ENCODE data around the gene RRP12.
"Not testable (repeated sequence)": the region's sequence is repeated elsewhere in the genome, so short reads cannot be mapped to it uniquely, and the experiment has no call there.

Gene RRP12

DNA sequence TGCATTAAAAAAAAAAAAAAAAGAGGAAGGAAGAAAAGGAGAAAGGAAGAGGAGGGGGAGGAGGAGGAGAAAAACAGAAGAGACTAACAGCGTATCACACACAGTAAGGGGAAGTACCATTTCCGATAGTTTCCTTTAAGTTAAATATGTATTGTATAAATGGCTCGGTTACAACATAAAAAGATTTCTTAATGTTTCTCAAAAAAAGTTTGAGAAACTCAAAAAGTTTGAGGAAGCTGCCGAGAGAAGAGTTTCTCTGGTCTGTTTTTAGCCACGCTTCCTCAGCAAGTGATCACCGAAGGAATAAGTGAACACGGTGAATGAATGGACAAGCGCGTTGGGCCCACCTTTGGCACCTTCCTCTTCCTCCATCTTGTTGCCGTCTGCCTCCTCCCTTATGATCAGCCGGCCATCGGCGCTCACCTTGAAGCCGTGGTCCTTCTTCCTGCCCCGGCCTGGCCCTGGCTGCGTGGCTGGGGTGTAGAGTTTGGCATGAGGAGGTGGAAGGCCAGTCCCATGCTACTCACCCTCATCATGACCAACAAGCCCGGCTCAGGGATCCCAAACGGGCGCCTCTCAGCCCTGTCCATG is 35.3 kb downstream of the RRP12 start:
- DNase-seq (ENCODE audit: low read depth), result no peak

DNA sequence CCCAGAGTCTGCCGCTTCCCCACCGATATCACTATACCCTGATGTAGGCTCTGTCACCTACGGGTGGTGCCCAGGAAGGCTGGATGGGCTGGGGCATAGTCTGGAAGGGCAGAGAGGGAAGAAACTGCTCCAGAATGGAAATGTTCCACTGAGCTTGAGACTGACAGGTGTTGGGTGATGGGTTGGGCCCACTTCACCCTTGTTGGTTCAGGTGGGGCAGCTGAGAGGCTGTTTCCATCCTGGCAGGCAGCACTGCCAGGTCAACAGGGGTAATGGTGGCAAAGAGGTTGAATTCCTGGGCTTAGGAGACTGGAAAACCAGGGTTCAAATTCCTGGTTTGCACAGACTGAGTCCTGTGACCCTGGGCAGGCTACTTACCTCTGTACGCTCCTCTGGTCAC is 38.1 kb downstream of the RRP12 start:
- DNase-seq (ENCODE audit: low read depth), result no peak

DNA sequence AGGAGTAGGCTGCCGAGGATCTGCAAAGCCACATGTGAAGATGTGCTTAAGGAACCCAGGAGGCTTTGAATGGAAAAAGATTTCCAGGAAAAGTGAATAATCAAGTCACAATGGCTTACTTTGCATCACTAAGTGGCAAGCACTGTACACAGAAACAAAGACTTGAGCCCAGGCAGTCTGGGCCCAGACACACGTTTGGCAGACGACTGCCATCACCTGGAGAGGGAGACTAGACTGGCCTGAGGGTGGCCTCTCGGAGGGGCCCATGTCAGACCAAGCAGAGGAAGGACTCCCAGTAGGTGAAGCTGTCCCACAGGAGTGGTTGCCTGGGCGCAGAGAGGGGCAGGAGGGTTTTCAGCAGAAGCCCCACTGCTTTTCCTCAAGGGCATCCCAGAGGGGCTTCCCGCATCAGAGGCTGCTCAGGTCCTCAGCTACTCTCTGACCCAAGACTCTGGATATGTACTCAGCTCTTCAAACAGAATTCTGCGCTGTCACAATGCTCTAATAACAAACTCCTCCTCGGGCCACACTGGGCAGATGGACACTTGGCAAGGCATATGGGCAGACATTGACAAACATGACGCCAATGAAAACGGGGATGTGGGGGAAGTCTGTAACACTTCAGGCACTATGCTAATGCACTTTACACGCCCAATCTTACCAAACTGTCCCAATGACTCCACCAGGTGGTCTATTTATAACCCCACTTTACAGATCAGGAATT is 38.7 kb downstream of the RRP12 start:
- no peak for DNase-seq (ENCODE audit: low read depth)

DNA sequence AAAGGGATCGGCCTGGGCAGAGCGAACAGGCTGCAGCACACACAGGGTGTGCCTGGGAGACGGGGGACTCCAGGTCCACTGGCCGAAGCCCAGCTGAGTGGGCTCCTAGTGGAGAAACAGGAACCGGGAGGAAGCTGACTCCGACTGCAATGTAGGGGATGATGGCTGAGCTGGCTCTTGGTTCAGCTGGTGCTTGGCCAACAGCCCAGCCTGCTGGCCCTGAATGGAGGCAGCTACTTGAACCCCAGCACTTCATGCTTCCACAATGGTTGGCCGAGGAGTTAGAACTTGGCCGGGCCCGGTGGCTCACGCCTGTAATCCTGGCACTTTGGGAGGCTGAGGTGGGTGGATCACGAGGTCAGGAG is 39.6 kb downstream of the RRP12 start:
- no peak for DNase-seq (ENCODE audit: low read depth)

DNA sequence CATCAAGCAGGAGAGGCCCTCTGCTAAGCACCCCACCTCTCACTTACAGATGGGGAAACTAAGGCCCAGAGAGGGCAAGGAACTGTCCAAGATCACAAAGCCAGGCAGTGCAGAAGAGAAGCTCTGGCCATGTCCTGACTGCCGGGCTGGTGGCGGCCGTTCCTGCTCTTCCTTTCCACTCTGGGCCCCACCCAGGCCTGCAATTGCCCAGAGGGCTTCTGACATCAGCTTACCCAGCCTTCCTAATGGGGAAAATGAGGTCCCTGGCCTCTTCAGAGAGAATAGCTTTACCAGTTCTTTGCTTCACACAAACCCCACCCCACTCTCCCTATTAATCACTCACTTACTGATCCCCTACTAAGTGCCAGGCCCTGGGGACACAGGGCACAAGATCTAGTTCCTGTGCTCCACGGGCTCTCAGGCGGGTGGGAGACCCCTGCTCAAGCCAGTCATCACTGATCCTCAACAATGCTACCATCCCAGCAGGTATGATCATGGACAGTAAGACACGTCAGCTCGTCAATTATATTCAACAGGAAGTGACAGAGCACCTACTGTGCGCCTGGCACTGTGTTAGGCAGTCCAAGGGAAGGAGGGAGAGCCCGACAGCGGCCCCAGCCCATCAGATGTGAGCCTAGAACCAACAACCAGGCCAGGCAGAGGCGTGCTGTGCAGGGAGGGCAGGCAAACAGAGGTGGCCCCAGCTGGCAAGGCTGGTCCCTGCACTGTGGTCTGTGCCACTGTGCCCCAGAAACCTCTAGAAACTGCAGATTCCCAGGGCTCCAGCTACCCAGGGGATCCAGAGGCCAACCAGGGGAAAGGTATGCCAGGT is 40.2 kb downstream of the RRP12 start:
- DNase-seq (ENCODE audit: low read depth), result no peak

DNA sequence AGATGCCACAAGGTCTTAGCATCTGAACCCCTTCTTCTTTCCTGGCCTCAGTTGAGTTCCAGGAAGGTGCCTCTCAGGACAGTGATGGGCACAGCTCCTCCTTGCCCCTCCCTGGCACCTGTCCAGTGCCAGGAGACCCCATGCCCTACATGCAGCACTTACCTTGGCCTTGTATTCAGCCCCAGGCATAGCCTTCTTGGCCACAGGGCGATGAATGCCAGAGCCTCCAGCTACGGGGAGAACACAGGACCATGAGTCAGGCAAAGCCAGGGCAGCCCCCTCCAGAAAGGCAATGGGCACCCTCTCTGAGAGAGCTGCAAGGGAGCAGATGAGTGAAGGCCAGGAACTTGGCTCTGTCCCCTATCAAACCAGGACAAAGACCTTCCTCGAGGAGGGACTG is 42.4 kb downstream of the RRP12 start:
- no peak for DNase-seq (ENCODE audit: low read depth)

DNA sequence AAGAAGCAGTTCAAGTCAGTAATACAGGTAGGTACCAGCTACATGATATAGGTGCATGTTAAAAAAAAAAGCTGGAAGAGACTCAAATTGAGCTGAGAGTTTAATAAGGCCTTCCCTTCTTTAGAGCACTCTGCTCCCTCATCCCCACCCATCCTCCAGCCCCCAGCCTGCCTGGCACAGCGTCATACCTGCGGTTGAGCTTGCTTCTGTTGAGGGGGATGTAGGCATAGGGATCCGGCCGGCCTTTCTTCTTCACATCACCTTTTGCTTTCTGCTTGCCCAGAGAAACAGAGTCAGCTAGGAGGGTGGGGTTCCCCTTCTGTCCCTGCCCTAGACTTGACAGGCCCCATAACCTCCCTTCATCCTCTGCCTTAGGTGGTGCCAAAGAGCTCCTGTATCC is 42.8 kb downstream of the RRP12 start:
- DNase-seq (ENCODE audit: low read depth), result no peak

DNA sequence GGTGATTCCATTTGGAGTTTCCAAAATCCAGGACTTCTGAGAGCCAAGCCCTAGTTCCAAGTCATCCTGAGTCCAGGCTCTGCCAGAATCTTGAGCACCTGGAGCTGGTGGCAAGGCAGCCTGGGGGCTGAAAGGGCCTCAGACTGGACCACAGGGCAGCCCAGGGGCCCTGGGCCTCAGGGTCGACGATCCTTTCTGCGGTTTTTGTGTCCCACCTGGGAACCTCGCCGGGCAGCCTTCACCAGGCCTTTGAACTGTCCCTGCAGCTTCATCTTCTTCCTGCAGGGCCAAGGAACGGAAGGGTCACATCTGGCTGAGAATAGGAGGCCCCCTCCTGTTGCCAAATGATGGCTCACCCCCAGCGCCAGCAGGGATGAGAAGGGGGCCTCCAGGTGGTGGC is 44.2 kb downstream of the RRP12 start:
- DNase-seq (ENCODE audit: low read depth), result no peak

DNA sequence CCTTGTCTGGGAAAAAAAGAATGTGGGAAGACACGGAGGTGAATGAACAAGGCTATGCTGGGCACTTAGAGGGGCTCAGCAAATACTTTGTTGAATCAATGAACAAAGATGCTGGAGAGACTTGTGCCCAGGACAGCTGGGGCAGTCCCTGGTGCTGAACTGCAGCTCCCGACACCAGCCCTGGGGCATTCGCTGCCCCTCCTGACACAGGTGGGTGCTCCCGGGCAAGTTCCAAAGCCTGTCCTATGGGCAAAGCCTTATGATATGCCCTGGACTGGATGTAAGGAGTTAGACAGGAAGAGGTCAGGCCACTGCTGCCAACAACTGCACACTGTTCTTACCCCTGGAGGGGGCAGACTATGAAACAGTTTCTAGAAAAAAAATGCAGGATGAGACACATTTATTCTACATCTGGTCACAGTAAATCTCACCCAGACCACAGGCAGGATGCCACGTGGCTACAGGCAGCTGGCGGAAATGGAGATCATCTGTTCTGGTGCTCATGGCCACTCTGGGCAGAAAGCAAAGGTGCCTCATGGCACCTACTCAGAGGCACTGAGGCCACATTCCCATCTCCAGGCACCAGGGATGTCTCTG is 44.7 kb downstream of the RRP12 start:
- no peak for DNase-seq (ENCODE audit: low read depth)

DNA sequence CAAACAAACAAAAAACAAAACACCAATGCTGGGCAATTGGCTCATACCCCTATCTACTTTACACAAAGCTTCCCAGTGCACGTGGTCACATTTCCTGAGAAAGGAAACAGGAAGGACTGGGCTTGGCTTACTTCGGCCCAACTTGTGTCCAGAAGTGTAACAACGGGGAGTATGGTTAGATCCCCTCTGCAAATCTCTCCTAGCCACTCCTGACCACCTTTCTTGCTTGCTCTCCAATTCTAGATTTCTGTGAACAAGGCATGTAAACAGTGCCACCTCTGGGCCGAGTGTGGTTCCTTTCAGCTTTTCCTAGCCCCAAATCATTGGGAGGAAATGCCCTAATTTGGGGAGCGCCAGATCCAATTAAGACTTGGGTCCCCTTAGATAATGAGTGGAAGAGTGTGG is 45.6 kb downstream of the RRP12 start:
- no peak for DNase-seq (ENCODE audit: low read depth)

DNA sequence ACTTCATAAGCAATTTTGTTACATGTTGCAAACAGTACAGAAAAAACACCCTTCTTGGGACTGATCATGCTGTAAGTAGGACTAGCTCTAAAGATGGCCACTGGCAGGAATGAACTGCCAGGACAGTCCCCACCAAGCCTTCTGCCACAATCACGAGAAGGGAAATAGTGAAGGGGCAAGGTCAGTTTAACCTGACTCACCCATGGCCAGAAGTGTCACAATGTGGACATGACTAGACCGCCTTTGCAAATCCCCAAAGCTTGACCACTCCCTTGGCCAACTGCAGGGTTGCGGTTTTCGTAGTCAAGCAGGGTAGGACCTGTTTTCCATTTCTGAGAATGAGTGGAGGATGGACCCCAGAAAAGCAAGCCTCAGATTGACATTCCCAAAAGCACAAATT is 47.2 kb downstream of the RRP12 start:
- no peak for DNase-seq (ENCODE audit: low read depth)

DNA sequence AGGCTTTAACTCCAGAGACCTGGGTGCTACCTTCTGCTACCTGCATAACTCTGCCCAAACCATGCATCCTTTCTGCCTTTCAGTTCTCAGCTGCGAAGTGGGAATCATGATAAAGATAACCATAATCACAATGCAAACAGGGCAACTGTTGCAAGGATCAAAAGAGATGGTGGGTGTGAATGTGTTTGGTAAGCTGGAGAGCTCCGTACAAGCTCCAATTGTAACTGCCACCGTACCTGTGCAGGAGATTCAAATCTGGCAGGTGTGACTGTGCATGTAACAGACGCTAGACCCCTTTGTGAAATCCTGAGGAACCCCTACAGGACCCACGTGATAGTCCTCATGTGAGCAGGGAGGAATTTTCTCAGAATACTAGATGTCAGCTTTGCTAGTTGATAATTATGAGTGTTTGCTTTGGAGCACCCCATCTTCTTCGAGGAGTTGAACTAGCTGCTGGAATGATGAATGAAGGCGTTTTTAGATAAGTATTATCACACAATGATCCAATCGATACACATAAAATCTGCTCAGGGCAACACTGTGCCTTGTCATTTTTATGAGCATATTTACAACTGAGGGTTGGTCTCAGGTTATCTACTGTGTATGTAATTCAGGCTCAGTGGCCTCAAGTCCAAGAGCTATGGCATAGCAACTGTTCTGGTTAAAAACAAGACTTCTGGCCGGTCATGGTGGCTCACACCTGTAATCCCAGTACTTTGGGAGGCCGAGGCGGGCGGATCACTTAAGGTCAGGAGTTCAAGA is 51.2 kb downstream of the RRP12 start:
- DNase-seq (ENCODE audit: low read depth), result no peak

DNA sequence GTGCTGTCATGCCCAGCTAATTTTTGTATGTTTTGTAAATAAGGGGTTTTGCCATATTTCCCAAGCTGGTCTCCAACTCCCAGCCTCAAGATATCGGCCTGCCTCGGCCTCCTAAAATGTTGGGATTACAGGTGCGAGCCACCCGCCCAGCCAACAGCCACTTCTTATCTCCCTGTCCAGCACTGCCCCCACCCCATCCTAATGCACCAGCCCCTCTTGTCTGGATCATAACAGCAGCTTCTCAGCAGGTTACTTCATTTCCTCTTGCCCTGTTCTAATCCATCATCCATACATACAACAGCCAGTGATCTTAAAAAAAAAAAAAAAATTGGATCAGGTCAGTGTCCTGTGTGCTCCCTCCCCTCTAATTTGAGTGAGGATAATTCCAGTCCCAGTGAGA is 53.8 kb downstream of the RRP12 start:
- DNase-seq (ENCODE audit: low read depth), result no peak

DNA sequence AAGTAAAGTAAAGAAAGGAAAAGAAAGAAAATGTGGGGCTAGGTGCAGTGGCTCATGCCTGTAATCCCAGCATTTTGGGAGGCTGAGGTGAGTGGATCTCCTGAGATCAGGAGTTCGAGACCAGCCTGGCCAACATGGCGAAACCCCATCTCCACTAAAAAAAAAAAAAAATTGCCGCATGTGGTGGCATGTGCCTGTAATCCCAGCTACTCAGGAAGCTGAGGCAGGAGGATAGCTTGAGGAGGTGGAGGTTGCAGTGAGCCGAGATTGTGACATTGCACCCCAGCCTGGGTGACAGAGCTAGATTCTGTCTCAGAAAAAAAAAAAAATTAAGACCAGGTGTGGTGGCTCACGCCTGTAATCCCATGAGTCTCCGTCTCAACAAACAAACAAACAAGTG is 57.5 kb downstream of the RRP12 start:
- not testable (repeated sequence) for DNase-seq (ENCODE audit: low read depth)

DNA sequence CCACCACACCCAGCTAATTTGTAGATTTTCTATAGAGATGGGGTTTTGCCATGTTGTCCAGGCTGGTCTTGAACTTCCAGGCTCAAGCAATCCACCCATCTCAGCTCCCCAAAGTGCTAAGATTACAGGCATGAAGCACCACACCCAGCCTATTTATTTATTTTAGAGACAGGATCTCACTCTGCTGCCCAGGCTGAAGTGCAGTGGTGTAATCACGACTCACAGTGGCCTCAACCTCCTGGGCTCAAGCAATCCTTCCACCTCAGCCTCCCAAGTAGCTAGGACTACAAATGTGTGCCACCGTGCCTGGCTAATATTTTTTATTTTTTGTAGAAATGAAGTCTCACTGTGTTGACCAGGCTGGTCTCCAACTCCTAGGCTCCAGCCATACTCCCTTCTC is 59.7 kb downstream of the RRP12 start:
- DNase-seq (ENCODE audit: low read depth), result no peak

DNA sequence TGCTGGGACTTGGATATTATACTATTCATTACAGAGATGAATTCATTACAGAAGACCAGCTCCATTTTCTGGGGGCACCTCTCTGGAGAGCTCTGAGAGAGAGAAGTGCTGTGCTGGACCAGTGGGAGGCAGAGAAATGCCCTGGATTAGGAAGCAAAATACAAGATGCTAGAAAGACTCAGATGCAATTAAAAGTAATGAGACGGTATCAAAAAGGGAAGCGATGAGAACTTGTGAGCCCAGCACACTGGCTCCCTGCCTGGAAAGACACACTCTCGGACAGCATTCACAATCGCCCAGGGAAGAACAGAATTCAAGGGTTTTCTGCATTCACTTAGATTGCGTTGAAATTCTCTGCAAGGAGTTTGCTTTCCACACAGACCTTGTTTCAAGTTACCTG is 63.1 kb downstream of the RRP12 start:
- no peak for DNase-seq (ENCODE audit: low read depth)

DNA sequence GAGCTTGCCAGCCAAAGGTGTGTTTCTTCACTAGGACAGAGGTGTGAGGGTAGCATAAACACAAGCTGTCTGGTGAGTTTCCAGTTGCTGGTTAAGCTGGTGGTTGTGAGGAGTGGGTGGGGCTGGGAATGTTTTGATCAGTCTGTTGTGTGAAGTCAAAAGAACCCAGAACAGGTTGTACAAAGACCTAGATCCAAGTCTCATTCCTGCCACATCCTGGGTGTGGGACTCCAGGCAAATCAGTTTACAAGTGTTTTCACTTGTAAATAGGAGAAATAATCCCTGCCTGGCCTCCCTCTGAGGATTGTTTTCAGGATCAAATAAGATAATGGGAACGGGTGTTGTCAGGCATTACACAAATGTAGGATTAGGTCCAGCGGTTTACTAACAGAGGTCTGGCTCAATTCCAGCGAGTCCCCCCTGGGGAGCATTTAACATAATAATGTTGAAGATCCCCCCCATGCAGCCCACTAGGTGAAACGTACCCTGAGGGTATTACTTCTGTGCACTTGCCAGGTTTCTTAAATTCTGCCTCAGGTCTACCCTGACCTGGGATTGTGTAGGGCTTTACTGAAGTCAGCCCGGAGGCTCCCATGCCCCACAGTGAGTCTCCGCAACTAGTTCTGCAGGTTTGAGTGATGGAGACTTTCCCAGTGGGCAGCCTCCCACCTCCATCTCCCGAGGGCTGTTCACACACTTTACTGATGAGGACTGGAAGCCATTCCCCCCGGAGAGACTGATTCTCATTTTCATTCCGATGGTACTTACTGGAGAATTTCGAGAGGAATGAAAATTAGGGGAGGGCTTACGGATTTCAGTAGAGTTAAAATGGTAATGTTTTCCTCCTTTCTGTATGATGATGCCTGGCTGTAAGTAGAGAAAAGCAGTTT is 64.0 kb downstream of the RRP12 start:
- DNase-seq (ENCODE audit: low read depth), result no peak

DNA sequence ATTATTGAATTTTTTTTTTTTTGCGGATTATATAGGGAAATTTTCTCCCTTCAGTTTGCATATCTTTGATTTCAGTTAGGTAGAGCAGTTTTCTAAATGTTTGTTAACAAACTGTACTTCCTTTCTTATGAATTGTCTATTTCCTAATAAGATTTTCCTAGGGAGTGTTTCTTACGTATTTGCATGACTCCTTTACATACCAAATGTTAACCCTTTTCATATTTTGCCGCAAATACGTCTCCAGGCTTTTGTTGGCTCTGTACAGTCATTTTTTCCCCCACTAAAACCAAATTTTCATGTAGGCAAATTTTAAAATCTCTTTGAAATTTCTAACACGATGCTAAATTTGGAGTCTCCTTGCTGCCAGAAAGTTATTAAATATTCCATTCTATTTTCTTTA is 64.7 kb downstream of the RRP12 start:
- no peak for DNase-seq (ENCODE audit: low read depth)

DNA sequence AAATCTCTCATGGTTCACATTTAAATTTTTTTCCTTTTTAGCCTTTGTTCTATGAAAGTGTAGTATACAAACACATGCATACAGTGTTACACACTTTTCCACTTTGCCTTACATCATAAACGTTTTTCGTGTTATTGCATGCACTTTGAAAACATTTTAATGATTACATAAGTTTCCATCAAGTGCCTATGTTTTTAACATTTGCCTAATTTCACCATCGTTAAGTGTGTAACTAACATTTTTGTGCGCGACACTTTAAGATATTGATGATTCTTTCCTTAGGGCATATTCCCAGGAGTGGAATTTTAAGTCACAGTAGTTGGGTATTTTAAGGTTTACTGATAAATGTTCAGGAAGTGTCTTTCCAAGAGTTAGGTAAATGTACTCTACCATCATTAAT is 65.1 kb downstream of the RRP12 start:
- DNase-seq (ENCODE audit: low read depth), result no peak

DNA sequence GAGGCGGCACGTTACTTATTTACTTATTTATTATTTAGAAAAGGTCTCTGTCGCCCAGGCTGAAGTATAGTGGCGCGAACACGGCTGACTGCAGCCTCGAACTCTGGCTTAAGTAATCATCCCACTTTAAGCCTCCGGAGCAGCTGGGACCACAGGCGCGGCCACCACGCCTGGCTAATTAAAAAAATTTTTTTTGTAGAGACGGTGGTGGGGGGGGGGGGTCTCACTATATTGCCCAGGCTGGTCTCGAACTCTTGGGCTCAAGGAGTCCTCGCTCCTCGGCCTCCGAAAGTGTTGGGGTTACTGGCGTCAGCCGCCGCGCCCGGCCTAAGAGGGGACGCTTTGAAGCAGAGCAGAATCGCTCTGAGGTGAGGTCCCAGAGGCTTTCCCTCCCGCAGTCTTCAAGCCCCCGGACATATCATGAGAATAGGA is 65.9 kb downstream of the RRP12 start:
- no peak for DNase-seq (ENCODE audit: low read depth)
